ENCODE measurements around the gene OR9Q1. TPM values are rescaled to one million over a fixed set of nuclear protein-coding genes. Genes with fewer than 3 reads are reported as not detected.

Gene OR9Q1
- total RNA-seq = not detected in 2 replicates

GRCh38 chr11:58023435-58023931 is at the start of gene OR9Q1:
Gene OR9Q1 (plus strand): TSS chr11:58023881. CDS start chr11:58179445, 155,564 bp downstream.

GRCh38 chr11:58030653-58031052 is 7.0 kb downstream of the OR9Q1 start, which contains the start of gene OR6Q1:
Gene OR6Q1 (plus strand): TSS chr11:58030953. CDS start chr11:58030953, 0 bp downstream.

DNA sequence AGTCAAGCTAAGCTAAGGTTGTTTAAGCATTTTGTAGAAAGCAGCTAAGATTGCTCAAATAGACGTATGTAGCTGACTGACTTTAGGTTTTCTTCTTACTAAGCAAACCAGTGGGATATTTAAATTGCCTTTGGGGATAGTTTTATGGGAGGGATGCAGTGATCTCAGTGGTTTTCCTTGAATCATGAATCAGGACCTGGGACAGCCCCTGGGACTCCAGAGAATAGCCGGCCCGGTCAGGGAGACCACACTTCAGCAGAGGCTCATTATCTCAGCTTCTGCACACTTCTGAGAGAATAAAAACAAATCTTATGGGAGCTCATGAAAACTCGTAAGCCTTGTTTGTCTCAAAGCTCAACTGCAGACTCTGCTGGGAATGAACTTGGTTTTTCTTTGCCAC is 101.8 kb downstream of the OR9Q1 start, which contains the start of gene OR9I1:
Gene OR9I1 (minus strand): TSS at position 62 of the 400 bp plus-strand sequence. CDS start 6,086 bp downstream, outside the sequence.

DNA sequence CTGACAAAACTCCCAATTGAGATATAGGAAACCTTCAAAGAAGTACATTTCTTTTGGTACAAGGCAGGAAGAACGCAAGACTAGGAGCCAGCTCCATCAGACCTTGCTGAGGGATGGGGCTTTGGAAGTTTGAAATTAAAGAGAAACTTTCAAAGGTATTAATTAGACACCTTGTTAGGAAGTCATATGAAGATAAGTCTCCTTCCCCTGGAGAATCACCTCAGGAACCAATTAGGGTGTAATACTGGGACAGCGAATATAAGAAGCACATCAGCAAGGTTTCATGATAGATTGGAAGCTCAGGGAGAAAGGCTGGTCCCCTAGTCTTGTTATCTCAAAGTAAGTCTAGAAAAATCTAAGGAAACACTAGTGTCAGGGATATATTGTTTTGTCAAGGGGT is 165.1 kb downstream of the OR9Q1 start, which contains the start of gene OR9Q2:
Gene OR9Q2 (plus strand): TSS at position 301 of the 400 bp plus-strand sequence. CDS start 1,421 bp downstream, outside the sequence.

GRCh38 chr11:58204042-58204441 is 180.4 kb downstream of the OR9Q1 start, which contains the start of gene OR1S2:
Gene OR1S2 (minus strand): TSS chr11:58204142. CDS start chr11:58204142, 0 bp downstream.

DNA sequence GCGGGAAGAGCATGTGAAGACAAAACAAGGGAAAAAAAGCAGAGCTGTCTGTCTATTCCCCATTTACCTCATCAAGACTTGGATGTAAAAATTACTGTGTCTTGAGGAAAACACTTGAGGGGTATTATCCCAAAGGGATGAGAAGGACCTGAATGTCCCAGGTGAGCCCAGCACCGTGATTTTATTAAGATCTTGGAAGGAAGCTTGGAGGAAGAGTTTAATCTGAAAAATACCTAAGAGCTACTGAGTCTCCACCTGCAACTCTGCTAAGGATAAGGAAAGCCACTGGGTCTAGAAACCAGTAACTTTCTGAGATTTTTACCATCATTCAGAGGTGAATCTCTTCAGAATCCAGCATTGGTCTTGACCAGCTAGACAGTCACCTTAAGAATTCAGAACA is 188.7 kb downstream of the OR9Q1 start, which contains the start of gene OR1S1:
Gene OR1S1 (plus strand): TSS at position 301 of the 400 bp plus-strand sequence.

Other genes starting within 250 kb of the OR9Q1 start
- gene OR6Q1, start 7.1 kb downstream of the OR9Q1 start, total RNA-seq = not detected in 2 replicates
- not detected in 2 replicates for gene OR9I1, start 101.6 kb downstream of the OR9Q1 start, total RNA-seq
- gene OR9Q2, start 165.2 kb downstream of the OR9Q1 start, total RNA-seq = not detected in 2 replicates
- gene OR1S2, start 180.3 kb downstream of the OR9Q1 start, total RNA-seq = not detected in 2 replicates
- gene OR1S1, start 188.8 kb downstream of the OR9Q1 start, total RNA-seq = not detected in 2 replicates
- gene OR10Q1, start 205.0 kb downstream of the OR9Q1 start, total RNA-seq = not detected in 2 replicates
- not detected in 2 replicates for gene OR10W1, start 244.4 kb downstream of the OR9Q1 start, total RNA-seq